Amniotic epithelial cell (primary cell): ENCODE measurements around the gene FRMD5.
"Not testable (repeated sequence)": the region's sequence is repeated elsewhere in the genome, so short reads cannot be mapped to it uniquely, and the experiment has no call there.

Experiments
- DNase-seq: peaks from one replicate; pipeline ENCODE4 v3.0.0-alpha.2; 2010; ENCODE audit warnings: low read depth

The FRMD5 gene

GRCh38 chr15:43889042-43889441 is 306.0 kb downstream of the FRMD5 start:
- no peak for DNase-seq

- DNase-seq, result peak; percentile 15
Measured at GRCh38 chr15:43887901-43888300, 307.2 kb downstream of the FRMD5 start.

- no peak for DNase-seq
Measured at GRCh38 chr15:43886558-43886957, 308.5 kb downstream of the FRMD5 start.

- DNase-seq, result no peak
Measured at GRCh38 chr15:43883571-43883970, 311.5 kb downstream of the FRMD5 start.

GRCh38 chr15:43881944-43882343 is 313.1 kb downstream of the FRMD5 start:
- no peak for DNase-seq

- no peak for DNase-seq
Measured at GRCh38 chr15:43881245-43881644, 313.8 kb downstream of the FRMD5 start.

GRCh38 chr15:43880406-43881194 is 314.5 kb downstream of the FRMD5 start:
- no peak for DNase-seq

- no peak for DNase-seq
Measured at GRCh38 chr15:43879386-43880355, 315.4 kb downstream of the FRMD5 start.

- DNase-seq, result no peak
Measured at GRCh38 chr15:43878446-43878845, 316.6 kb downstream of the FRMD5 start.

GRCh38 chr15:43877371-43877770 is 317.7 kb downstream of the FRMD5 start:
- no peak for DNase-seq

- DNase-seq, result no peak
Measured at GRCh38 chr15:43876872-43877271, 318.2 kb downstream of the FRMD5 start.

GRCh38 chr15:43873651-43874050 is 321.4 kb downstream of the FRMD5 start:
- no peak for DNase-seq

- DNase-seq, result peak; percentile 76
Measured at GRCh38 chr15:43872416-43873020, 322.6 kb downstream of the FRMD5 start.

GRCh38 chr15:43871835-43872234 is 323.2 kb downstream of the FRMD5 start:
- DNase-seq, result no peak

- DNase-seq, result no peak
Measured at GRCh38 chr15:43868406-43868805, 326.7 kb downstream of the FRMD5 start.

- DNase-seq, result no peak
Measured at GRCh38 chr15:43867096-43867495, 328.0 kb downstream of the FRMD5 start.

- DNase-seq, result not testable (repeated sequence)
Measured at GRCh38 chr15:43866636-43867035, 328.4 kb downstream of the FRMD5 start.

- DNase-seq, result no peak
Measured at GRCh38 chr15:43859546-43859945, 335.5 kb downstream of the FRMD5 start.

GRCh38 chr15:43854801-43855200 is 340.3 kb downstream of the FRMD5 start:
- DNase-seq, result peak; percentile 54

- DNase-seq, result no peak
Measured at GRCh38 chr15:43852607-43853006, 342.5 kb downstream of the FRMD5 start.

GRCh38 chr15:43851251-43851650 is 343.8 kb downstream of the FRMD5 start:
- DNase-seq, result no peak

GRCh38 chr15:43845421-43845820 is 349.6 kb downstream of the FRMD5 start:
- peak; percentile 52 for DNase-seq
